Trophoblast cell (in vitro differentiated cells and primary cell): ENCODE measurements around the gene ALDH7A1.
"Not testable (repeated sequence)": the region's sequence is repeated elsewhere in the genome, so short reads cannot be mapped to it uniquely, and the experiment has no call there.

Experiments
- DNase-seq, 2 donors: peaks; one replicate each; pipeline ENCODE4 v3.0.0-alpha.2; 2016
- H2AFZ ChIP-seq: 2 replicates; pipeline ENCODE4 v1.6.1; 2013; ENCODE audit warnings: low read length, moderate library complexity, mild to moderate bottlenecking; ENCODE audit not compliant: insufficient read depth, poor library complexity
- H2AK5ac ChIP-seq: 2 replicates; pipeline ENCODE4 v1.6.1; 2013; ENCODE audit warnings: mild to moderate bottlenecking, low read length
- H2BK120ac ChIP-seq: 2 replicates; pipeline ENCODE4 v1.6.1; 2013; ENCODE audit warnings: low read length, mild to moderate bottlenecking, moderate library complexity; ENCODE audit not compliant: insufficient read depth, poor library complexity
- H2BK12ac ChIP-seq: 2 replicates; pipeline ENCODE4 v1.6.1; 2013; ENCODE audit warnings: mild to moderate bottlenecking, low read length, moderate library complexity
- H2BK5ac ChIP-seq: 2 replicates; pipeline ENCODE4 v1.6.1; 2013; ENCODE audit warnings: low read length, low read depth, moderate library complexity, mild to moderate bottlenecking; ENCODE audit not compliant: poor library complexity
- H3K14ac ChIP-seq: 2 replicates; pipeline ENCODE4 v1.6.1; 2013; ENCODE audit warnings: mild to moderate bottlenecking, low read length
- H3K18ac ChIP-seq: 2 replicates; pipeline ENCODE4 v1.6.1; 2013; ENCODE audit warnings: mild to moderate bottlenecking, low read length
- H3K23ac ChIP-seq: 2 replicates; pipeline ENCODE4 v1.6.1; 2013; ENCODE audit warnings: low read length
- H3K27ac ChIP-seq: 2 replicates; pipeline ENCODE4 v1.5.1; 2013; ENCODE audit warnings: low read depth, mild to moderate bottlenecking, inconsistent platforms, low read length, moderate library complexity
- H3K27me3 ChIP-seq: 2 replicates; pipeline ENCODE4 v1.6.1; 2013; ENCODE audit warnings: inconsistent platforms, mild to moderate bottlenecking, low read length, moderate library complexity; ENCODE audit not compliant: insufficient read depth
- H3K36me3 ChIP-seq, 2 experiments: 1 replicate in 1 of 2; 2 replicates in 1 of 2; pipeline ENCODE4 v1.6.1; 2013; ENCODE audit warnings: low read length in 2 of 2, mild to moderate bottlenecking in 2 of 2, moderate library complexity in 1 of 2; ENCODE audit not compliant: insufficient read depth in 2 of 2, control insufficient read depth in 1 of 2
- H3K4ac ChIP-seq: 2 replicates; pipeline ENCODE4 v1.6.1; 2013; ENCODE audit warnings: low read depth, mild to moderate bottlenecking, low read length, moderate library complexity
- H3K4me1 ChIP-seq, 2 experiments: 1 replicate in 1 of 2; 2 replicates in 1 of 2; pipeline ENCODE4 v1.6.1; 2013; ENCODE audit warnings: low read length in 2 of 2, mild to moderate bottlenecking in 2 of 2, moderate library complexity in 1 of 2; ENCODE audit not compliant: insufficient read depth in 2 of 2, control insufficient read depth in 1 of 2
- H3K4me2 ChIP-seq: 2 replicates; pipeline ENCODE4 v1.6.1; 2013; ENCODE audit warnings: inconsistent platforms, mild to moderate bottlenecking, low read length, moderate library complexity
- H3K4me3 ChIP-seq: 2 replicates; pipeline ENCODE4 v1.5.1; 2013; ENCODE audit warnings: mild to moderate bottlenecking, low read depth, low read length, inconsistent platforms
- H3K79me1 ChIP-seq: one replicate; pipeline ENCODE4 v1.6.1; 2013; ENCODE audit warnings: low read length
- H3K79me2 ChIP-seq: 2 replicates; pipeline ENCODE4 v1.6.1; 2013; ENCODE audit warnings: low read length, mild to moderate bottlenecking; ENCODE audit not compliant: control insufficient read depth, insufficient read depth, poor library complexity
- H3K9ac ChIP-seq: 2 replicates; pipeline ENCODE4 v1.6.1; 2013; ENCODE audit warnings: mild to moderate bottlenecking, low read length
- H3K9me3 ChIP-seq: 2 replicates; pipeline ENCODE4 v1.6.1; 2013; ENCODE audit warnings: low read depth, mild to moderate bottlenecking, control low read depth, inconsistent platforms, low read length; ENCODE audit not compliant: insufficient read depth
- H4K12ac ChIP-seq: 2 replicates; pipeline ENCODE4 v1.6.1; 2013; ENCODE audit warnings: low read depth, mild to moderate bottlenecking, low read length, moderate library complexity
- H4K8ac ChIP-seq: 2 replicates; pipeline ENCODE4 v1.6.1; 2013; ENCODE audit warnings: low read depth, mild to moderate bottlenecking, low read length, moderate library complexity
- H4K91ac ChIP-seq: one replicate; pipeline ENCODE4 v1.6.1; 2013; ENCODE audit warnings: low read depth, mild to moderate bottlenecking, low read length, moderate library complexity
- WGBS: extraction: QIAGEN DNeasy Blood & Tissue Kit; methylation state at CpG from one replicate; pipeline ENCODE4 v1.1.7; 2013; ENCODE audit warnings: missing lambda C conversion rate; ENCODE audit not compliant: insufficient read length, insufficient coverage; ENCODE audit errors: extremely low coverage; 5-methylcytosine and 5-hydroxymethylcytosine counted together

The ALDH7A1 gene

GRCh38 chr5:126519637-126520592, 75.1 kb downstream of the ALDH7A1 start:
- Histone ChIP-seq H2AK5ac (no peak overlapping the region), H4K12ac (no peak overlapping the region), H3K36me3 (no peaks in the 10 kb centered on the region), H4K8ac (no peak overlapping the region), H3K9ac (no peak overlapping the region), H3K27ac (peak overlapping the region; percentile 70), H3K14ac (no peak overlapping the region), H3K18ac (no peak overlapping the region), H3K79me1 (peaks cover 14% of the 10 kb centered on the region), H3K4me3 (no peak overlapping the region), H2AFZ (no peak overlapping the region), H3K9me3 (no peaks in the 10 kb centered on the region), H2BK5ac (peak overlapping the region; percentile 10), H3K27me3 (no peaks in the 10 kb centered on the region), H3K4me1 (peaks cover 5 to 10% of the 10 kb centered on the region in 2 experiments), H2BK120ac (no peak overlapping the region), H4K91ac (peak overlapping the region; percentile 7), H3K4me2 (peak overlapping the region; percentile 49), H2BK12ac (peak overlapping the region; percentile 26), H3K79me2 (no peaks in the 10 kb centered on the region), H3K4ac (no peak overlapping the region), H3K23ac (no peak overlapping the region)
- no peak for DNase-seq
- WGBS: no CpG with 5 or more reads among the region's 6 CpGs

GRCh38 chr5:126519223-126519622, 75.8 kb downstream of the ALDH7A1 start:
- H3K27me3 ChIP-seq, H4K91ac ChIP-seq, H2BK5ac ChIP-seq, H3K23ac ChIP-seq, H3K4me2 ChIP-seq, H2BK120ac ChIP-seq, H2BK12ac ChIP-seq, H3K79me2 ChIP-seq, H2AK5ac ChIP-seq, H3K9ac ChIP-seq, H3K14ac ChIP-seq, H3K4me3 ChIP-seq, H3K4ac ChIP-seq, H3K9me3 ChIP-seq, H3K36me3 ChIP-seq, H4K12ac ChIP-seq, H2AFZ ChIP-seq, H3K18ac ChIP-seq, H4K8ac ChIP-seq: not testable (repeated sequence)
- peak overlapping the region; percentile 70 for H3K27ac ChIP-seq
- peak; percentile 52 to 66 for DNase-seq
- H3K79me1 ChIP-seq: peaks cover 20% of the 10 kb centered on the region
- WGBS: no CpG with 5 or more reads among the region's 4 CpGs
- peaks cover 7 to 16% of the 10 kb centered on the region in 2 experiments for H3K4me1 ChIP-seq

DNA sequence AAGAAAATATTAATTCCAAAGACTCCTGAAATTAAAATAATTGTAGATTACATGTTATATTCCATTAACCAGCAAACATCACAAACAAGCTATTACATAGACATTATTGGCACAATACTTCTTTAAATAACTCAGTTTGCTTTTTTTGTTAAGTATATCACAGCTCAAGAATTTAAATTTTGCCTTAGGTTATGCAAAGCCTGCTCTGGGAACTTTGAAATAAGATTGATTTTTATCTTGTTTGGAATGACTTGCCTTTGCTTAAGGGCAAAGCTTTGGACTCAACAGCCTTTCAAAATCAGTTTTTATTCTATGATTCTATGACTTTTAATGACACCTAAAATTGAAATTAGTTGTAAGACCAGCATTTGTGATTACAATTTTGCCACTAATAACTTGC, 78.2 kb downstream of the ALDH7A1 start:
- Histone ChIP-seq H2BK12ac (no peak overlapping the region), H4K91ac (no peak overlapping the region), H3K4me1 (peaks cover 7 to 18% of the 10 kb centered on the region in 2 experiments), H3K23ac (no peak overlapping the region), H4K8ac (no peak overlapping the region), H3K79me1 (peaks cover 20% of the 10 kb centered on the region), H3K79me2 (no peaks in the 10 kb centered on the region), H3K27ac (no peak overlapping the region), H3K9me3 (no peaks in the 10 kb centered on the region), H3K14ac (no peak overlapping the region), H2AFZ (no peak overlapping the region), H4K12ac (no peak overlapping the region), H2BK120ac (no peak overlapping the region), H3K36me3 (no peaks in the 10 kb centered on the region), H3K18ac (no peak overlapping the region), H3K9ac (no peak overlapping the region), H3K4me2 (no peak overlapping the region), H3K4ac (no peak overlapping the region), H3K4me3 (no peak overlapping the region), H3K27me3 (no peaks in the 10 kb centered on the region), H2BK5ac (no peak overlapping the region), H2AK5ac (no peak overlapping the region)
- peak; percentile 41 to 94 for DNase-seq

- Histone ChIP-seq H2BK12ac (no peak overlapping the region), H3K27ac (peak overlapping the region; percentile 40), H3K4me3 (no peak overlapping the region), H3K79me2 (no peaks in the 10 kb centered on the region), H3K27me3 (no peaks in the 10 kb centered on the region), H2AK5ac (no peak overlapping the region), H3K14ac (no peak overlapping the region), H4K12ac (no peak overlapping the region), H2BK120ac (no peak overlapping the region), H4K91ac (no peak overlapping the region), H2AFZ (no peak overlapping the region), H3K4me1 (peaks cover 7 to 17% of the 10 kb centered on the region in 2 experiments), H3K36me3 (no peaks in the 10 kb centered on the region), H3K18ac (no peak overlapping the region), H3K4me2 (no peak overlapping the region), H3K23ac (no peak overlapping the region), H3K9me3 (no peaks in the 10 kb centered on the region), H4K8ac (no peak overlapping the region), H3K4ac (no peak overlapping the region), H3K9ac (no peak overlapping the region), H3K79me1 (peaks cover 20% of the 10 kb centered on the region), H2BK5ac (no peak overlapping the region)
- no CpG with 5 or more reads among the region's 1 CpG for WGBS
- DNase-seq: peak; percentile 86 to 94
Measured at GRCh38 chr5:126516133-126516532, 78.9 kb downstream of the ALDH7A1 start.
